GM13977 (cell line): ENCODE results near the gene KIAA1614.

Source experiments
- DNase-seq: peaks from one replicate; pipeline ENCODE4 v3.0.0; 2012; ENCODE audit warnings: low spot score
- CTCF ChIP-seq: IDR thresholded peaks from 2 replicates; pipeline ENCODE4 v1.5.1; 2012; ENCODE audit warnings: mild to moderate bottlenecking, control low read depth; ENCODE audit not compliant: insufficient read depth; ENCODE audit errors: extremely low read depth, missing control alignments
- in situ Hi-C: fragments of 300-500 bp; cut with MboI; formaldehyde crosslinking; loops from one replicate; pipeline ENCODE4 v1.12.0; 2022; ENCODE audit warnings: low sequenced_read_pairs, low pct_unique_long_range_greater_than_20kb, mixed read lengths, inconsistent platforms; ENCODE audit not compliant: unreplicated experiment

KIAA1614 gene

GRCh38 chr1:180887841-180888240 lies 24.9 kb upstream of the KIAA1614 start:
- no peak for TF ChIP-seq CTCF
- in situ Hi-C loops, result no loop called here
- no peak for DNase-seq

GRCh38 chr1:180888870-180889269 lies 23.8 kb upstream of the KIAA1614 start:
- in situ Hi-C loops, result no loop called here
- no peak for TF ChIP-seq CTCF
- DNase-seq, result no peak

GRCh38 chr1:180889325-180889724 lies 23.4 kb upstream of the KIAA1614 start:
- in situ Hi-C loops, result no loop called here
- DNase-seq, result no peak
- TF ChIP-seq CTCF, result no peak

GRCh38 chr1:180892272-180892671 lies 20.4 kb upstream of the KIAA1614 start:
- in situ Hi-C loops, result no loop called here
- no peak for DNase-seq
- no peak for TF ChIP-seq CTCF

- no peak for TF ChIP-seq CTCF
- in situ Hi-C loops, result no loop called here
- DNase-seq, result no peak
Measured at GRCh38 chr1:180892675-180893074, 20.0 kb upstream of the KIAA1614 start.

- DNase-seq, result no peak
- no peak for TF ChIP-seq CTCF
- in situ Hi-C loops, result no loop called here
Measured at GRCh38 chr1:180893614-180894013, 19.1 kb upstream of the KIAA1614 start.

- in situ Hi-C loops, result no loop called here
- no peak for TF ChIP-seq CTCF
- DNase-seq, result no peak
Measured at GRCh38 chr1:180896161-180896560, 16.5 kb upstream of the KIAA1614 start.
